HCT116 (cell line): ENCODE measurements around the gene AGAP5. TPM values are rescaled to one million over a fixed set of nuclear protein-coding genes. Genes with fewer than 3 reads are reported as not detected.
"Not testable (repeated sequence)": the region's sequence is repeated elsewhere in the genome, so short reads cannot be mapped to it uniquely, and the experiment has no call there.

ENCODE experiments used
- ATAC-seq: fragments of 200-7000 bp; cut with Tn5 transposase; 2 replicates; pipeline ENCODE4 v1.9.1; 2020; ENCODE audit warnings: mild to moderate bottlenecking, moderate library complexity
- Bru-seq: library from RNA; stranded (reverse); fragments of 400-500 nt; gene quantifications from one replicate; lab custom pipeline; 2021; lab: Mats Ljungman, UMichigan
- BruChase-seq, 2 experiments: library from RNA; stranded (reverse); fragments of 400-500 nt; gene quantifications; one replicate each; lab custom pipeline; 2021; lab: Mats Ljungman, UMichigan
- BruUV-seq: library from RNA; stranded (reverse); fragments of 400-500 nt; replicated peaks from 2 replicates; lab custom pipeline; 2021; lab: Mats Ljungman, UMichigan
- CTCF ChIA-PET: fragments of 300-600 bp; sonication (Branson Sonifier 250); formaldehyde crosslinking; loops from one replicate; lab custom pipeline; 2021; ENCODE audit warnings: antibody characterized with exemption; lab: Charles Lee
- POLR2A ChIA-PET: fragments of 300-600, 350-600 bp; sonication (Branson Sonifier 250); formaldehyde crosslinking; loops from one replicate; lab custom pipeline; 2021; ENCODE audit warnings: antibody characterized with exemption; lab: Charles Lee
- RAD21 ChIA-PET, 2 experiments: fragments of 300-600 bp; sonication (Branson Sonifier 250); formaldehyde crosslinking; loops; one replicate each; lab custom pipeline; 2023; ENCODE audit warnings: low total read pairs in 2 of 2; ENCODE audit not compliant: uncharacterized antibody in 2 of 2, unreplicated experiment in 2 of 2, low non-redundant PET in 1 of 2; lab: Charles Lee
- DNase-seq: peaks from one replicate; pipeline ENCODE4 v3.0.0-alpha.2; 2010; ENCODE audit warnings: low read depth, low spot score
- H2AFZ ChIP-seq: fragments of 200-600 bp; shearing (Covaris generic), sonication (generic); 2 replicates; pipeline ENCODE4 v1.6.1; 2017; ENCODE audit warnings: low read depth, mixed run types, mixed read lengths, antibody characterized with exemption, low read length; ENCODE audit not compliant: poor library complexity, severe bottlenecking
- H3K27ac ChIP-seq: 2 replicates; pipeline ENCODE4 v1.5.1; 2012; ENCODE audit warnings: low read depth, low read length
- H3K27me3 ChIP-seq: fragments of 200-600 bp; sonication (generic); 2 replicates; pipeline ENCODE4 v1.6.1; 2016; ENCODE audit warnings: mixed run types, low read length, mixed read lengths; ENCODE audit not compliant: insufficient read depth
- H3K36me3 ChIP-seq, 2 experiments: fragments of 200-500 bp in 1 of 2; fragments of 200-600 bp in 1 of 2; sonication (Bioruptor generic) in 1 of 2; sonication (generic) in 1 of 2; 2 replicates each; pipeline versions ENCODE4 v1.5.1 to v1.6.1; 2014 to 2016; ENCODE audit warnings: low read length in 2 of 2, inconsistent platforms in 1 of 2, mixed read lengths in 1 of 2, mixed run types in 1 of 2; ENCODE audit not compliant: insufficient read depth in 2 of 2, control insufficient read depth in 1 of 2
- H3K4me1 ChIP-seq, 2 experiments: fragments of 200-600 bp in 1 of 2; sonication (generic) in 1 of 2; 2 replicates each; pipeline versions ENCODE4 v1.5.1 to v1.6.1; 2012 to 2017; ENCODE audit warnings: low read length in 2 of 2, inconsistent platforms in 1 of 2, mild to moderate bottlenecking in 1 of 2, mixed read lengths in 1 of 2, mixed run types in 1 of 2, moderate library complexity in 1 of 2; ENCODE audit not compliant: insufficient read depth in 2 of 2, control insufficient read depth in 1 of 2
- H3K4me2 ChIP-seq: fragments of 200-600 bp; sonication (generic); 2 replicates; pipeline ENCODE4 v1.6.1; 2017; ENCODE audit warnings: mixed run types, low read length, mixed read lengths
- H3K4me3 ChIP-seq, 2 experiments: fragments of 200-600 bp in 1 of 2; sonication (generic) in 1 of 2; replicated peaks in 1 of 2; 2 replicates each; pipeline ENCODE4 v1.5.1; 2011 to 2016; ENCODE audit warnings: low read length in 2 of 2, control low read depth in 1 of 2, low read depth in 1 of 2, mild to moderate bottlenecking in 1 of 2, mixed read lengths in 1 of 2, mixed run types in 1 of 2
- H3K79me2 ChIP-seq: fragments of 200-600 bp; sonication (generic); 2 replicates; pipeline ENCODE4 v1.6.1; 2017; ENCODE audit warnings: mild to moderate bottlenecking, mixed run types, low read length, moderate library complexity, mixed read lengths; ENCODE audit not compliant: insufficient read depth
- H3K9ac ChIP-seq: fragments of 200-600 bp; sonication (generic); 2 replicates; pipeline ENCODE4 v1.6.1; 2016; ENCODE audit warnings: low read length, mixed read lengths
- H3K9me2 ChIP-seq: fragments of 200-600 bp; sonication (generic), shearing (Covaris generic); 2 replicates; pipeline ENCODE4 v1.6.1; 2017; ENCODE audit warnings: mixed run types, mild to moderate bottlenecking, moderate library complexity; ENCODE audit not compliant: insufficient read depth
- H3K9me3 ChIP-seq, 2 experiments: fragments of 200-500 bp in 1 of 2; fragments of 200-600 bp in 1 of 2; sonication (Bioruptor generic) in 1 of 2; sonication (generic) in 1 of 2; 2 replicates each; pipeline ENCODE4 v1.6.1; 2014 to 2017; ENCODE audit warnings: low read length in 2 of 2, mixed read lengths in 2 of 2, inconsistent platforms in 1 of 2, low read depth in 1 of 2, mild to moderate bottlenecking in 1 of 2, mixed run types in 1 of 2, moderate library complexity in 1 of 2; ENCODE audit not compliant: control insufficient read depth in 1 of 2, insufficient read depth in 1 of 2
- H4K20me1 ChIP-seq: fragments of 200-600 bp; sonication (generic), shearing (Covaris generic); 2 replicates; pipeline ENCODE4 v1.6.1; 2017; ENCODE audit warnings: mixed run types, mild to moderate bottlenecking, moderate library complexity; ENCODE audit not compliant: insufficient read depth
- CBX3 ChIP-seq: IDR thresholded peaks from 2 replicates; pipeline ENCODE4 v1.6.1; 2012; ENCODE audit warnings: low read depth
- CEBPB ChIP-seq: IDR thresholded peaks from 2 replicates; pipeline ENCODE4 v1.6.1; 2012; ENCODE audit warnings: low read depth
- EGR1 ChIP-seq: IDR thresholded peaks from 2 replicates; pipeline ENCODE4 v1.6.1; 2012; ENCODE audit warnings: low read depth
- ELF1 ChIP-seq: IDR thresholded peaks from 2 replicates; pipeline ENCODE4 v1.6.1; 2012; ENCODE audit warnings: low read depth, borderline replicate concordance
- EZH2phosphoT487 ChIP-seq: fragments of 200-600 bp; IDR thresholded peaks from 2 replicates; pipeline ENCODE4 v1.6.1; 2018; ENCODE audit warnings: antibody characterized with exemption, borderline replicate concordance
- POLR2A ChIP-seq: IDR thresholded peaks from 2 replicates; pipeline ENCODE4 v1.7.0; 2011; ENCODE audit warnings: borderline replicate concordance; ENCODE audit not compliant: insufficient read depth, insufficient read length; ENCODE audit errors: extremely low read depth
- POLR2AphosphoS5 ChIP-seq: IDR thresholded peaks from 2 replicates; pipeline ENCODE4 v1.6.1; 2011; ENCODE audit warnings: mild to moderate bottlenecking, low read depth, low read length, moderate library complexity
- REST ChIP-seq: IDR thresholded peaks from 2 replicates; pipeline ENCODE4 v1.6.1; 2012; ENCODE audit warnings: low read depth
- SIN3A ChIP-seq: IDR thresholded peaks from 2 replicates; pipeline ENCODE4 v1.6.1; 2012; ENCODE audit warnings: low read depth
- SRF ChIP-seq: IDR thresholded peaks from 2 replicates; pipeline ENCODE4 v1.6.1; 2012; ENCODE audit warnings: low read depth
- YY1 ChIP-seq: IDR thresholded peaks from 2 replicates; pipeline ENCODE4 v1.6.1; 2011; ENCODE audit warnings: low read length, low read depth, moderate library complexity, mild to moderate bottlenecking; ENCODE audit not compliant: insufficient replicate concordance; ENCODE audit errors: extremely low read depth
- intact Hi-C: fragments of 100-400 bp; cut with micrococcal nuclease; formaldehyde crosslinking; loops from 2 replicates; pipeline ENCODE4 v1.10.0; 2022
- long read RNA-seq: library from polyadenylated mRNA; unstranded; transcript quantifications from one replicate; pipeline ENCODE4 v2.0.0, GENCODE V29; 2021; ENCODE audit not compliant: unreplicated experiment
- polyA plus RNA-seq: library from polyadenylated mRNA; unstranded; fragments of >200 nt; gene quantifications from 2 replicates; pipeline ENCODE4 v1.2.1, GENCODE V29; 2012; ENCODE audit warnings: missing spikeins
- total RNA-seq: library from RNA; stranded (reverse); gene quantifications from one replicate; pipeline ENCODE4 v1.2.1, GENCODE V29; 2021; ENCODE audit not compliant: unreplicated experiment
- TF ChIP-seq, protein P1 (sequence below): IDR thresholded peaks from 2 replicates; pipeline ENCODE4 v1.6.1; 2011; ENCODE audit warnings: mild to moderate bottlenecking, low read length, moderate library complexity; ENCODE audit not compliant: insufficient replicate concordance; ENCODE audit errors: extremely low read depth

AGAP5 gene
- total RNA-seq (7.5 TPM), Bru-seq, nascent RNA (percentile 72 among the genes with signal in this experiment), BruChase-seq, experiment 1, labeled RNA remaining after a 6-hour chase (percentile 88 among the genes with signal in this experiment), BruChase-seq, experiment 2, labeled RNA remaining after a 2-hour chase (percentile 94 among the genes with signal in this experiment)
- polyA plus RNA-seq: 4.4 and 4.5 TPM in 2 replicates
- long read RNA-seq: 0 reads

- H4K20me1 ChIP-seq, POLR2A ChIA-PET, BruUV-seq, H3K36me3 ChIP-seq, H3K27ac ChIP-seq, H3K79me2 ChIP-seq, H3K4me2 ChIP-seq, H3K27me3 ChIP-seq, CTCF ChIA-PET, H2AFZ ChIP-seq, H3K9me2 ChIP-seq, H3K4me3 ChIP-seq, ATAC-seq, H3K9ac ChIP-seq, H3K4me1 ChIP-seq, intact Hi-C loops, DNase-seq, RAD21 ChIA-PET, H3K9me3 ChIP-seq: not testable (repeated sequence)
These were observed at the start of gene AGAP5 for GRCh38 chr10:73697675-73698159. Gene AGAP5, minus strand, starts transcription at chr10:73698109. Its CDS starts 354 bp downstream, at chr10:73697755.

GRCh38 chr10:73746721-73747120, 48.8 kb upstream of the AGAP5 start:
- POLR2A ChIA-PET: no interaction called here
- Histone ChIP-seq H2AFZ (no peak overlapping the region), H3K9ac (no peak overlapping the region), H3K4me2 (no peak overlapping the region), H3K36me3 (peaks cover 13 to 19% of the 10 kb centered on the region in 2 experiments; a peak in 3 of 4 replicates), H3K9me2 (no peaks in the 10 kb centered on the region), H3K4me3 (no peak overlapping the region), H3K27me3 (no peaks in the 10 kb centered on the region), H3K79me2 (peaks cover 74% of the 10 kb centered on the region), H4K20me1 (no peaks in the 10 kb centered on the region), H3K27ac (no peak overlapping the region), H3K4me1 (peaks cover 2 to 20% of the 10 kb centered on the region in 2 experiments; a peak in 3 of 4 replicates), H3K9me3 (no peaks in the 10 kb centered on the region)
- BruUV-seq: no TSS peak
- intact Hi-C loops: no loop called here
- ATAC-seq (no peak), DNase-seq (no peak)
- RAD21 ChIA-PET: no interaction called here
- CTCF ChIA-PET: no interaction called here
- TF ChIP-seq REST: no peak
- TF ChIP-seq YY1: no peak
- TF ChIP-seq ELF1: no peak
- TF ChIP-seq SRF: no peak
- TF ChIP-seq CEBPB: no peak
- TF ChIP-seq, protein P1, sequence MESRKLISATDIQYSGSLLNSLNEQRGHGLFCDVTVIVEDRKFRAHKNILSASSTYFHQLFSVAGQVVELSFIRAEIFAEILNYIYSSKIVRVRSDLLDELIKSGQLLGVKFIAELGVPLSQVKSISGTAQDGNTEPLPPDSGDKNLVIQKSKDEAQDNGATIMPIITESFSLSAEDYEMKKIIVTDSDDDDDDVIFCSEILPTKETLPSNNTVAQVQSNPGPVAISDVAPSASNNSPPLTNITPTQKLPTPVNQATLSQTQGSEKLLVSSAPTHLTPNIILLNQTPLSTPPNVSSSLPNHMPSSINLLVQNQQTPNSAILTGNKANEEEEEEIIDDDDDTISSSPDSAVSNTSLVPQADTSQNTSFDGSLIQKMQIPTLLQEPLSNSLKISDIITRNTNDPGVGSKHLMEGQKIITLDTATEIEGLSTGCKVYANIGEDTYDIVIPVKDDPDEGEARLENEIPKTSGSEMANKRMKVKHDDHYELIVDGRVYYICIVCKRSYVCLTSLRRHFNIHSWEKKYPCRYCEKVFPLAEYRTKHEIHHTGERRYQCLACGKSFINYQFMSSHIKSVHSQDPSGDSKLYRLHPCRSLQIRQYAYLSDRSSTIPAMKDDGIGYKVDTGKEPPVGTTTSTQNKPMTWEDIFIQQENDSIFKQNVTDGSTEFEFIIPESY: no peak
- no peak for TF ChIP-seq CBX3
- TF ChIP-seq SIN3A: no peak
- TF ChIP-seq EZH2phosphoT487: no peak
- no peak for TF ChIP-seq EGR1
- no peak for TF ChIP-seq POLR2AphosphoS5
- TF ChIP-seq POLR2A: no peak
